GM21447 (cell line): ENCODE measurements around the gene ERFE.
A peak's percentile ranks its signal among the peaks of the same experiment; 100 is the strongest.
"Not testable (repeated sequence)": the region's sequence is repeated elsewhere in the genome, so short reads cannot be mapped to it uniquely, and the experiment has no call there.

Experiments used
- ATAC-seq: cut with Tn5 transposase; IDR thresholded peaks from one replicate; pipeline ENCODE4 v1.9.1; 2021; ENCODE audit not compliant: unreplicated experiment

Gene ERFE, protein sequence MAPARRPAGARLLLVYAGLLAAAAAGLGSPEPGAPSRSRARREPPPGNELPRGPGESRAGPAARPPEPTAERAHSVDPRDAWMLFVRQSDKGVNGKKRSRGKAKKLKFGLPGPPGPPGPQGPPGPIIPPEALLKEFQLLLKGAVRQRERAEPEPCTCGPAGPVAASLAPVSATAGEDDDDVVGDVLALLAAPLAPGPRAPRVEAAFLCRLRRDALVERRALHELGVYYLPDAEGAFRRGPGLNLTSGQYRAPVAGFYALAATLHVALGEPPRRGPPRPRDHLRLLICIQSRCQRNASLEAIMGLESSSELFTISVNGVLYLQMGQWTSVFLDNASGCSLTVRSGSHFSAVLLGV

DNA sequence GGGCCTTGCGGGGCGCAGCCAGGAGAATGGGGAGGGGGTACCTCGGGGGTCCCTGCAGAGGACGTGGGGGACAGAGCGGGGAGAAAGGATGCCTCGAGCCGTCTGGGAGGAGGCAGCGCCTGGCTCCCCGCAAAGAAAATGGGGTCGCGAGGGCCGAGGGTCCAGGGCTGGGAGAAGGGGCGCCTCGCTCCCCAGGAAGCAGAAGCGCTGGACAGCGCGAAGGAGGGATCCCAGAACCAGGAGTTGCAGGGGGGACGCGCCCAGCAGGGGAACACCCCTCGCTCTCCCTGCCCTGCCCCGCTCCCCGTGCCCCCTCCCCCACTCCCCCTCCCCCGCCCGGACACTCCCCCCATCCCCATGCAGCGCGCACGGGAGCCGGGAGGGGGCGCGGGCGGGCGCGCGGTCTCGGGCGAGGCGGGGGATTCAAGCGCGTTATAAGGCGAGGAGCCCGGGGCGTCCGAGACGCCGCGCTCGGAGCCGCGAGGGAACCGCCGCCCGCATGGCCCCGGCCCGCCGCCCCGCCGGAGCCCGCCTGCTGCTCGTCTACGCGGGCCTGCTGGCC lies at the start of gene ERFE:
Gene ERFE (plus strand): TSS at position 462 of the 562 bp plus-strand sequence. CDS start 38 bp downstream, at position 500.
- peak; percentile 56 for ATAC-seq

- ATAC-seq = no peak
Observed at GRCh38 chr2:238113611-238114010, 45.2 kb upstream of the ERFE start.

DNA sequence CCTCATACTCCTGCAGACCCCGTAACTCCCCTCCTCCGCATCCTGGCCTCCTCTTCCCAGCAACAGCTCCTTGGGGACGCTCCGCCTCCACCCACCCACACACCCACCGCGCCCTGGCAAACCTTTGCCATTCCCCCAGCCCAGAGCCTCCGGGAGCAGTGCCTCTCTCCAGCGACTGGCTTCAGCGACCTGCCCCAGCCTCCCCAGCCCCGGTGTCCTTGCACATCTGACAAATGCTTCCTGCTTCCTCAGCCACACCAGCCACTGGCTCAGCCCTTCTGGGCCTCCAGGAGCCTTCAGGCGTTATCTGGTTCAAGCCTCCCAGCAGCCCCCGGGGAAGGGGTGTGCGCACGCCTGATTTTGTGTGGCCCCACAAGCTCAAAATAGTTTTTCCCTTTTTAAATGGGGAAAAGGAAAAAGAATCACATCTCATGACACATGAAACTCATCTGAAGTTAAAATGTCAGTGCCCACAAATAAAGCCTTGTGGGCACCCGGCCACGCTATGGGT lies 44.4 kb upstream of the ERFE start:
- no peak for ATAC-seq

GRCh38 chr2:238114851-238115660 lies 43.7 kb upstream of the ERFE start:
- no peak for ATAC-seq

DNA sequence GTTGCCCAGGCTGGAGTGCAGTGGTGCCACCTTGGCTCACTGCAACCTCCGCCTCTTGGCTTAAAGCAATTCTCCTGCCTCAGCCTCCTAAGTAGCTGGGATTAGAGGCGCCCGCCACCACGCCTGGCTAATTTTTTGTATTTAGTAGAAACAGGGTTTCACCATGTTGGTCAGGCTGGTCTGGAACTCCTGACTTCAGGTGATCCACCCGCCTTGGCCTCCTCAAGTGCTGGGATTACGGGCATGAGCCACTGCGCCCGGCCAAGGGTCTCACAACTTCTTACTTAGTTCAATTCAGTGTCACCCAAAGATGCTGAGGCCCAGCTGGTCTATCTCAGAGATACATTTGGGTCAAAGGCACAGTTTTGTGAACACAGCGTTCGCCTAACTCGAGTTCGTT lies 43.1 kb upstream of the ERFE start:
- not testable (repeated sequence) for ATAC-seq

DNA sequence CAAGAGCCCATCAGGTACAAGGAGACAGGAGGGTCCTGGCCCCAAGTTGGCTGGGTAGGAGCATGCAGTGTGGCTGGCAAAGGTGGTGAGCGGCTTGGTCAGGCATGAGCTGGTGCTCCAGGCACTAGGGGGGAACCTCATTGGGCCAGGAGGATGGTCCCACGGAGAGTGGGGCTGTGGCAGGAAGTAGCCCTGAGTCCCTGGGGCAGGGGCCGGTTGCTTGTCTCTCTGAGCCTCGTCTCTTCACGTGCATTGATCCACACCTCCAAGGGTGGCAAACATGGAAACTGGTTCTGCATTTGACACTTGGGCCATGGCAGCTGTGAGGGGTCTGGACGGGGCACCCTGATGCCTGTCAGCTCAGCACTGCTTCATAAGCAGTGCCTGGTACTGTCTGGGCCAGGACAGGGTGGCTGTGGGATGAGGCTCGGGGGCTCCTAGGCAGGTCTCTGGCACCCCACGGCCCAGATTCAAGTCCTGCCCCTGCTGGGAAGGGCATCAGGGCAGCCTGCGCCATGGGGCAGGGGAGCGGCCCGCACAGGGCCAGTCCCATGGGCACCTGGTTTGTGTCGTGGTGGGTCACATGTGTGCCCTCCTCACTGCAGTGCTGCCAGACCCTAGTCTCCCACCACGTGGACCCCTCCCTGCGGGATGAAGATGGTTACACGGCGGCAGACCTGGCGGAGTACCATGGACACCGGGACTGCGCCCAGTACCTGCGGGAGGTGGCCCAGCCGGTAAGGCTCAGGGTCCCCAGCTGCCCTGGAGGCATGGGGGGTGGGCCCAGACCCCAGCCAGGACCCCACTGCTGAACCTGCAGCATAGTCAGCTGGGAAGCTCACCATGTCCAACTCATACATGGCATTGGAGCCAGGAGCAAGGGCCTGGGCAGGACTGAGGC lies 42.2 kb upstream of the ERFE start:
- no peak for ATAC-seq

- no peak for ATAC-seq
Observed at GRCh38 chr2:238117199-238118154, 41.3 kb upstream of the ERFE start.

GRCh38 chr2:238119756-238120462 lies 38.9 kb upstream of the ERFE start:
- ATAC-seq = no peak

- ATAC-seq = no peak
Observed at GRCh38 chr2:238120463-238121298, 38.1 kb upstream of the ERFE start.

GRCh38 chr2:238121511-238122286 lies 37.1 kb upstream of the ERFE start:
- ATAC-seq = no peak

- no peak for ATAC-seq
Observed at GRCh38 chr2:238122287-238123217, 36.2 kb upstream of the ERFE start.

DNA sequence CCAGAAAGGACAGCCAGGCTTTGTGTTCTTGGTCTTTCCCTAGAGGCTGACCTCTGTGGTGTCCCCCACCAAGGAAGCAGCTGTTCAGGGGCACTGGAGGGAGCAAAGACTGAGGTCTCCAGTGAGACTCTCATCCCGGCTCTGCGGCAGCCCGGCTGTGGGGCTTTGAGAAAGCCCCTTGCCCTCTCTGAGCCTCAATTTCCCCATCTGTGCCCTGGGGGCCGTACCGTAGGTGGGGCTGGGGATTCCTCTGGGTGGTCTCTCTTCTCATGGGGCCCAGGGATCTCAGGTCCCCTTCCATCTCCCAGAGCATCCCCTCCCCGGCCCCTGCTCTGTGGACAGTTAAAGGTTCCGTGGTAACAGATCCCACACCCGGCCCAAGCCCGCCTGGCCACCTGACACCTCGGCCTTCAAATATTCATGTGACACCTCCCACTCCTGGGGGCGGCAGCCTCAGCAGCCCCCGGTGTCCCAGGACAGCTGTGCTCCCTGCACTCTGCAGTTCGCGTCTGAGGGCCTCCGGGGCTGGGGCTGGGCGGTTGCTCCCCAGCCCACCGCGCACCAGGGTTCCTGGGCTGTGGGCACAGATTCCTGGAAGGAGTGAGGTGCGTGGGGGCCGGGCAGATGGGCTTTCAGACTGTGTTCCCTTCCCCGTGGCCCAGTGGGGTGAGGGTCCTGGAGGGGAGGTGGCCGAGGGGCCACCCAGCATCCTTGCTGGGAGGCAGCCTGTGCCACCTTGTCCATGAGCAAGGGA lies 35.4 kb upstream of the ERFE start:
- ATAC-seq = no peak

- no peak for ATAC-seq
Observed at GRCh38 chr2:238123991-238124470, 34.7 kb upstream of the ERFE start.

GRCh38 chr2:238124488-238125126 lies 34.2 kb upstream of the ERFE start:
- no peak for ATAC-seq
